HEK293T (cell line): ENCODE measurements around the gene PRCP.

ENCODE experiments used
- FOXK2 ChIP-seq: fragments of 450-650 bp; IDR thresholded peaks from 2 replicates; pipeline ENCODE4 v1.6.1; 2016; ENCODE audit warnings: mild to moderate bottlenecking
- HDGF ChIP-seq: fragments of 450-650 bp; IDR thresholded peaks from 2 replicates; pipeline ENCODE4 v1.6.1; 2017; ENCODE audit warnings: antibody characterized with exemption, borderline replicate concordance
- NFRKB ChIP-seq: fragments of 450-650 bp; IDR thresholded peaks from 2 replicates; pipeline ENCODE4 v1.6.1; 2016; ENCODE audit warnings: mild to moderate bottlenecking, moderate library complexity
- TARDBP ChIP-seq: fragments of 450-650 bp; IDR thresholded peaks from 2 replicates; pipeline ENCODE4 v1.6.1; 2016
- TF ChIP-seq, protein P1 (sequence below): fragments of 450-650 bp; IDR thresholded peaks from 2 replicates; pipeline ENCODE4 v1.6.1; 2016

DNA sequence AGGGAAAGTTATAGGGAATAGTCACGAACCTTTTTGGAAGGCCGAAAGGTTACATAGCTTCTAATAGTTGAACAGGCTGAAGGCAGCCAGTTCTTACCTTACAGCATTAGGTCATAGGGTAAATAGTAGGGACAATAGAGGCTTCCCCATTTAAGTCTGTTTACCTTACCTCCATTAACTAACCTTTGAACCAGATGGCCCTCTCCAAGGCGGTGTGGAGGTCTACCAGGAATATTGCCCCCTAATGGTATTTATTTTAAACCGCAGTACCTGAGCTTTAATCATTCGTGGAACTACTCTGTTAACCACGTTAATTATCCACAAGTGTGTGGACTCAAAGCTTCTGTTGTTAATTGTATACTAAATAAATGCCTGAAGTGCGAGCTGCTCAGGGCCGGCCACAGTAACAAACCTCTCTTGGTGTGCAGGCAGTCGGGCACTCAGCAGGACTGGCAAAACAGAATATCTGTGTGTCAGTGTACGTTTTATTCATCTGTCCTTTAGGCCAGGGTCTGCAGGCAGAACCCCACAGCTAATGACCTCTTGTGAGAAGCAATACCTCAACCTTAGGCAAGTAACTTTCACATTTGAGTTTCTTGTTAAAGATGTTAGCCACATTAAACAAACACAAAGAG lies 81.7 kb downstream of the PRCP start:
- TF ChIP-seq NFRKB, result no peak
- no peak for TF ChIP-seq HDGF
- no peak for TF ChIP-seq TARDBP
- TF ChIP-seq, protein P1, sequence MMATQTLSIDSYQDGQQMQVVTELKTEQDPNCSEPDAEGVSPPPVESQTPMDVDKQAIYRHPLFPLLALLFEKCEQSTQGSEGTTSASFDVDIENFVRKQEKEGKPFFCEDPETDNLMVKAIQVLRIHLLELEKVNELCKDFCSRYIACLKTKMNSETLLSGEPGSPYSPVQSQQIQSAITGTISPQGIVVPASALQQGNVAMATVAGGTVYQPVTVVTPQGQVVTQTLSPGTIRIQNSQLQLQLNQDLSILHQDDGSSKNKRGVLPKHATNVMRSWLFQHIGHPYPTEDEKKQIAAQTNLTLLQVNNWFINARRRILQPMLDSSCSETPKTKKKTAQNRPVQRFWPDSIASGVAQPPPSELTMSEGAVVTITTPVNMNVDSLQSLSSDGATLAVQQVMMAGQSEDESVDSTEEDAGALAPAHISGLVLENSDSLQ, result no peak
- TF ChIP-seq FOXK2, result no peak
